Ammon's horn (tissue), 1 donor: Measurements from ENCODE around the gene MYH2.
"Not testable (repeated sequence)": the region's sequence is repeated elsewhere in the genome, so short reads cannot be mapped to it uniquely, and the experiment has no call there.

Experiments used
- DNase-seq: peaks from one replicate; pipeline ENCODE4 v3.0.0-alpha.2; 2016; ENCODE audit warnings: low spot score

The MYH2 gene

GRCh38 chr17:10549096-10549842 lies at the start of gene MYH2:
Gene MYH2, minus strand, starts transcription at chr17:10549658. Its CDS starts 1,738 bp downstream, at chr17:10547920.
- no peak for DNase-seq

GRCh38 chr17:10598621-10599020 lies 49.2 kb upstream of the MYH2 start:
- no peak for DNase-seq

- no peak for DNase-seq
Measured at GRCh38 chr17:10589553-10590145, 40.2 kb upstream of the MYH2 start.

DNA sequence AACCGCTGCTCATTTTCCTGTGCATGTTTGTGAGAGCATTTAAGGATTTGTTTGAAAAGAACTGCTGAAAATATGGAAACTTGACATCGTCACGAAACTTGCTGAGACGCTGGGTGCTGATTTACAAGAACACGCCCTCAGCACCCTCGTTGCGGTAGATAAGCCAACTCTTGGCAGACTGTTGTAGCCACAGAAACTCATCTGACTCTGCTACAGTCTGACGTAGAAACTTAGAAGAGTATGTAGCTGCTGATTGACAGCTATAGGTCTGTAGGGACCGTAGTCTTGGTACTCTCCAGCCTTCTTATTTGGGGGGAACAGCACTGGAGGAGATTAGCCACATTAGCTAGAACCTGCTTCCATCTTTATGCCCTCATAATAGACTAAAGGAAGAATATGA lies 36.1 kb upstream of the MYH2 start:
- no peak for DNase-seq

GRCh38 chr17:10583834-10584233 lies 34.4 kb upstream of the MYH2 start:
- DNase-seq, result no peak

GRCh38 chr17:10579270-10579669 lies 29.8 kb upstream of the MYH2 start:
- no peak for DNase-seq

- no peak for DNase-seq
Measured at GRCh38 chr17:10574324-10574723, 24.9 kb upstream of the MYH2 start.

DNA sequence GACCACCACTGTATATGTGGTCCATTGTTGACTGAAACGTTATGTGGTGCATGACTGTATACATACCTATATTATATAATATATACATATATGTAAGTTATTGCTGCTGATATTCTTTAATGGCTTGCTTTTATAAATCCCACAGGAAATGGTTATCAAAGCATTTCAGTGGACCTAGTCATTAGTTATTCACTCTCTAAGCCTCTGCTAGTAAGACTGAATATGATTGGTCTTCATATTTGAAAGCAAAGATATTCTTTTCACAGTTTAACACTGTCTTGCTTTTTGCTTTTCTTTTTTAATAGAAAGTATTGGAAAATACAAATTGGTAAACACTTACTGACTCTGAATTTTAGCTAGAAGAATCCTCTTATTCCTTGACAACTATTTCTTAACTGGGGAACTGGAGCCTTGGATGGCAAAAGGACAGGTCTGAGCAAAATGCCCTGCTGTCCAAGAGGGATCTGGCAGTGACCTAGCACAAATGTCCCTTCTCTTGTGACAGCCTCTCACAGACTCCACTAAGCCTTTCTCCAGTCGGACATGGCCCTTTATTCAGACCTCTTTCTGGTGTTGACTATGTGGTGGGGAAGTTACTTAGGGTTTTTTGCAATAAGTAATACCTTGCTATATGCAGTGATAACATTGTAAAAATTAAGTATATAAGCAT lies 14.7 kb upstream of the MYH2 start:
- DNase-seq, result no peak

DNA sequence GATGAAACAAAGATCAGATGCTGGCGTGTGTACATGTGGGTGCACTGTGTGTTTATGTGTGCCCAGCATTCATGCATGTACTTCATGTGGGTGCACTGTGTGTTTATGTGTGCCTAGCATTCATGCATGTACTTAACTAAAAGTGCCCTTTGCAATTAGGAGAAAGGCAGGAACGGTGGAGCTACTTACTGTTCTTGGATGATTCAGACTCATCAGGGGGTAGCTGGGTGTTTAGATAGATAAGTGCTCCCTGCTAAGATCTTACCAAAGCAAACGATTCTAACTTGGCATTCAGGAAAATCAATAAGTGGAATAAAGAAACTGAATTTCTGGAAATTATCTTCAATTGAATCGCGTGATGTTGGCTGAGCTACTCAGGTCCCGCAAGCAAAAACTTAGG lies 8.6 kb upstream of the MYH2 start:
- DNase-seq, result no peak

GRCh38 chr17:10557422-10557821 lies 8.0 kb upstream of the MYH2 start:
- no peak for DNase-seq

DNA sequence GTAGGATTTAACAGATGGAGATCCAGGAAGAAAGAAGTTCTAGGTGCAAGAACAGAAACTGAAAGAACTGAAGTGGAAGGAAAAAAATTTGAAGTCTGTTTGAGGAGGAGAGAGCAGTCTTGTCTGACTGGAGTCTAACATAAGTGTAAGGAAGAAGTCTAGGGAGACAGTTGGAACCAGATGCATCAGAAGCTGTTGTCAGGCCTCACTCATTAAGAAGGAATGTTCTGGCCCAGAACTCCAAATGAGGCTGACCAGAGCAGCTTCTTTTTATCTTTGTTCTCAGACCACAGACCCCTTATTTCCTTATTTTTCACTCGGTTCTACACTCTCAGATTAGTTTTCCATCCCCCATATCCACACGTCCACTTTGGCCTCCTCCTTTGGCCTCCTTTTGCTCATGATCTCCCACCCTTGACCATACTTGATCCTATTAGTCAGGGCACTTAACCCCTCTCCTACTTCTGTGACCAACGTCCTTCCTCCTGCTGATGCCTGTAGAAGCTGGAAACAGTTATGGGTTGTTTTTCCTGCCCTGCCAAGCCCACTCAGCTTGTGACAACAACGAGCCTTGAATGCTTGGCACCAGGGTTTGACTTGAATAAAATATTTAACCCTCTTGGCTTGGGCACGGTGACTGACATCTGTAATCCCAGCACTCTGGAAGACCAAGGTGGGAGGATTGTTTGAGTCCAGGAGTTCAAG lies 7.0 kb upstream of the MYH2 start:
- no peak for DNase-seq

DNA sequence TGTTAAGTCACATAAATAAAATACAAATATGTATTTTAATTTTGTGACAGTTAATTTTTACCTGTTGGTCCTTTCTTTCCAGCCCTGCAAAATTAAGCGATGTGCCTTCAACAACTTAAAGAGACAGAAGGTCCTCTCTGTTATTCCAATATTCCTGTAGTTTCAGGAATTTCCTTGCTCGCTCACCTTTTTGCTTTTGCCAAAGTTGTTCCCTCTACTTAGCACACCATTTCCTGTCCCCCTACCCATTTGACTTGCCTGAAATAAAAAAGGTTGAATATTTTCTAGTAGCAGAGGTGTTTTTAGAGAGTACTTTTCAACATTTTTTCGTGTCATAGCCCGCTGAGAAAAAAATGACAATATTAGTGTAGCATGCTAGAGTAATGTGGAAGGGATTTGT lies 556 bp upstream of the MYH2 start:
- no peak for DNase-seq

DNA sequence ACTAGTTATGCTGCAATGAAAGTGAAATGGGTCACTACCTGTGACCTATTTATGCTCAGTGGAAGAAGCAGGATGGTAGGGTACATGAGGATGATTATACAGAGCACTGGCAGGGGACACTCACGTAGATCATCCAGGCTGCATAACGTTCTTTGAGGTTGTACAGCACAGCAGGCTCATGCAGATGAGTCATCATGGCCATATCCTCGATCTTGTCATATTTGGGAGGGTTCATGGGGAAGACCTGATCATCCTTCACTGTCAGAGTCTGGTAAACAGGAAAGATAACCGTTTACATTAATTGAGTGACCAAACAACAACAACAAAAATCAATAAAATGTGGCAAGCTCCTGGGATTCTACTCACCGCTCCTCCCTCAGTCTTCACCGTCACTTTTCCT lies 2.1 kb downstream of the MYH2 start:
- no peak for DNase-seq

DNA sequence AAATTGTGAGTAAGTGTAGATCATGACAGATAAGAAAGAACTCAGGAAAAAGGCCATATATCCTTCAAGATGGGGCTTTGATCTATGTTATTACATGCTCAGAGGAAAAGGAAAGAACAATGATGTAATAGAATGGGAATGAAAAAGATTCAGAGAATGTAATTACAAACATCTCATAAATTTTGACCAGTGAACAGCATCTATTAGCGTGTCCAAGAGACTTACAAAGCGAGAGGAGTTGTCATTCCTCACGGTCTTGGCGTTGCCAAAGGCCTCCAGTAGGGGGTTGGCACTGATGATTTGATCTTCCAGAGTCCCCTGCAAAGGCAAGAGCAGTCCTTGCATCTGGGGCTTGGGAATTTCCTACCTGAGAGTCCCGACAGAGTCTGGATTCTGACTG lies 6.0 kb downstream of the MYH2 start:
- DNase-seq, result not testable (repeated sequence)

- not testable (repeated sequence) for DNase-seq
Measured at GRCh38 chr17:10541179-10541578, 8.3 kb downstream of the MYH2 start.

DNA sequence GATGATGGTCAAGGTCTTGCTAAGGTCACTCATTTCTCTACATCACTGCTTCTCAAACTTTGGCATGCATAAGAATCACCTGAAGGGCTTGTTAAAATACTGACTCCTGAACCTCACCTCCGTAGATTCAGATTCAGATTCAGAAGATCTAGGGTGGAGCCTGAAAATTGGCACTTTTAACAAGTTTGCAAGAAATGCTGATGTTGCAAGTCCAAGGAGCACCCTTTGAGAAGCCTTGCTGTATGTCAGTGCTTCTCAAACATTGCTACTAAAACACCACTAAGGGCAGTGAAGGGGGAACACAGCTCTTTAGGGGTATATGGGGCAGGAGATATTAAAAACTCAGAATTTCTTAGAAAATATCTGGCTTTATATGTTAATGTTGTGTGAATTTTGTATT lies 17.4 kb downstream of the MYH2 start:
- no peak for DNase-seq

DNA sequence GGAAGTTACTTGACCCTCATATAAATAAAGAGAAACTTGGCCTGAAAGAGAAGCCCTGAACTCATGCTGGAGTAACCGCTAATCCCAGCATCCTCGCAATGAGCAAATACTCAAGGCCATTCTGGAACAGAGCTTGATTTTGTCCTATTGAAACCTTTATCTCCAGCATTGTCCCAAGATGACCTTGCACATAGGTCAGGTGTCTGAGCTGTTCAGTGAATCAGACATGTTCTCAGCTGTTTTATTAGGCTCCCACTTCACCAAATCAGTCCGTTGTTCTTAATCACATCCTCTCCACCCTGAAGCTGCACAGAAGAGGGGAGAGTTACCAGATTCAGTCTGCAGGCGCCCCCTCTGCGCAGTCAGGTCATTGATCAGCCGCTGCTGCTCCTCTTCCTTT lies 22.0 kb downstream of the MYH2 start:
- no peak for DNase-seq

DNA sequence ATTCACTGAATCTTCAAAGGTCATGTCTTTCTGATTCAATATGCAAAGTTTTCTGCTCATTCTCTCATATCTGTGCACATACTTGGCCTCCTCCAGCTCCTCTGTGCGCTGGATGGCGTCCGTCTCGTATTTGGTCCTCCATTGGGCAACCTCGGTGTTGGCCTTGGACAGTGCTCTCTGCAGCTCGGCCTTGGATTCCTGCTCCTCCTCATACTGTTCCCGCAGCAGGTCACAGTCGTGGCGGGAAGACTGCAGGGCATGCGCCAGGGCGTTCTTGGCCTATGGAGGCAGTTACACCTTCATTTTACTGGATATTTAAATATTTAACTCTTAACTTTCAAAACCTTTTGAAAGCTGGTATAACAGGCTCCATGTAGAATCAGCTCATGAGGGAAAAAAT lies 22.9 kb downstream of the MYH2 start:
- DNase-seq, result no peak

- no peak for DNase-seq
Measured at GRCh38 chr17:10523064-10523463, 26.4 kb downstream of the MYH2 start.

DNA sequence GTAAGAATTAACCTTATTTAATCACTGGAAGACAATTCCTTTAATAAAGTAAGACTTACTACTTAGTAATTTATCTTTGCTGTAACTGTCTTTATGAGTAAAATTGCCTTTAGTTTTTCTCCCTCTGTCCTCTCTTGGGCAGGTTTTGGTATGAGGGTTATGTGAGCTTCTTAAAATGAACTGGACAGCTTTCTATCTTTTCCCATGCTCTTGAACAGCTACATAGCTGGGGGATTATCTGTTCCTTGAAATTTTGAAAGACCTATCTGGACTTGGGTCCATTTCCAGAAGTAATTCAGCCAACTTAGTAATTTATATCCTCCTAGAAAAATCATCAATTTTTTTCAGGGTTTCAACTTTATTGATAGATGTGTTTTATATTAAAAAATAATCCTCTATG lies 27.5 kb downstream of the MYH2 start:
- DNase-seq, result no peak

GRCh38 chr17:10518271-10519037 lies 31.0 kb downstream of the MYH2 start, which contains the start of gene MYH1:
Gene MYH1, minus strand, starts transcription at chr17:10518542. Its CDS starts 1,900 bp downstream, at chr17:10516642.
- no peak for DNase-seq

- DNase-seq, result no peak
Measured at GRCh38 chr17:10516638-10517037, 32.8 kb downstream of the MYH2 start.
